HG02759 (cell line): ENCODE measurements around the gene SLCO1A2.
A peak's percentile ranks its signal among the peaks of the same experiment; 100 is the strongest.

ENCODE experiments used
- ATAC-seq: cut with Tn5 transposase; IDR thresholded peaks from one replicate; pipeline ENCODE4 v1.9.1; 2021; ENCODE audit warnings: mild to moderate bottlenecking, moderate library complexity; ENCODE audit not compliant: unreplicated experiment

Gene SLCO1A2

GRCh38 chr12:21330682-21331253, 3.9 kb downstream of the SLCO1A2 start:
- no peak for ATAC-seq

- no peak for ATAC-seq
These were observed 6.1 kb downstream of the SLCO1A2 start for GRCh38 chr12:21328578-21328977.

GRCh38 chr12:21324551-21324950, 10.2 kb downstream of the SLCO1A2 start:
- ATAC-seq: no peak

GRCh38 chr12:21323736-21324135, 11.0 kb downstream of the SLCO1A2 start:
- ATAC-seq: no peak

DNA sequence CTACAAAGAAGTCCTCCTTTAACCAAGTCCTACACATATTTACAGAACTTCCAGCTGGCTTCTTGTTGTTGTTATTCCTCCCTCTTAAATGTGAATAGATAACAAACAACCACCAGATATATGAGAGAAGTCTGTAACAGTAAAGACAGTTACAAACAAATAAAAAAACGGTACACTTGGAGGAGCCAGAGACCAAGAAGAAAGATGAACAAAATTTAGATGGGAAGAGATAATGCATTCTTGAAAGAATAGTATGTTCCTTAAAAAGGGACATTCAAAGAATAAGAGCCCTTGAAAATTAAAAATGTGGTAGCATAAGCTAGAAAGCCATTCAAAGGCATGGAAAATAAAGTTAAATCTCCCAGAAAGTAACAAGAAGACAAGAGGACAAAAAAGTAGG, 25.9 kb downstream of the SLCO1A2 start:
- ATAC-seq: no peak

- ATAC-seq: no peak
These were observed 29.1 kb downstream of the SLCO1A2 start for GRCh38 chr12:21305661-21306060.

- ATAC-seq: no peak
These were observed 34.1 kb downstream of the SLCO1A2 start for GRCh38 chr12:21300632-21301031.

DNA sequence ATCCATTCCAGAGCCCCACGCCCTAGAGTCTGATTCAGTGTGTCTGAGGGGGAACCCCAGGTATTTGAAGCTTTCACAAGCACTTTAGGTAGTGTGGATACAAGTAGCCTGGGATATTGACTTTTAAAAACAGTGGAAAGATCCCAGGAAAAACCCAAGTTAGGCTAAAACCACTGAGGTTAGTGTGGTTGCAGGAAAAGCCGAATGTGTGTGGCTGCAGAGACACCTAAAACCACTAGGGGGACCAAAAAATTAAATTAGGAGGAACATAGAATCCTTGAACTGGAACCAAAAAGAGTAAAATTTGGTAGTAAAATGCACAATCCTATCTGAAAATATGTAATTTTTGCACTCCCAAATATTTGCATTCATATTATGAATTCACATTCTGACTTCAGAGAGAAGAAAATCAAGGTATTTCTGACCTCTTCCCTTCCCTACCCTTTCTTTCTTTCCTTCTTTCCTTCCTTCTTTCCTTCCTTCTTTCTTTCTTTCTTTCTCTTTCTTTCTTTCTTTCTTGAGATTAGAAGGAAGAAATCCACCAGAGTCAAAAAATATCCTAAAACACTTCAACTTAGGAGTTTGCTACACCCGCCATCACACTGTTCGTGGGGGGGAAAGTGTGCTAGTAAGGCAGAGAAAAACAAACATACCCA, 37.8 kb downstream of the SLCO1A2 start:
- ATAC-seq: peak; percentile 67

- peak; percentile 31 for ATAC-seq
These were observed 38.4 kb downstream of the SLCO1A2 start for GRCh38 chr12:21296348-21296747.

GRCh38 chr12:21294176-21294575, 40.5 kb downstream of the SLCO1A2 start:
- no peak for ATAC-seq

- no peak for ATAC-seq
These were observed 42.6 kb downstream of the SLCO1A2 start for GRCh38 chr12:21292111-21292510.

- no peak for ATAC-seq
These were observed 45.0 kb downstream of the SLCO1A2 start for GRCh38 chr12:21289698-21290097.

- ATAC-seq: no peak
These were observed 57.9 kb downstream of the SLCO1A2 start for GRCh38 chr12:21276826-21277225.

GRCh38 chr12:21265932-21266331, 68.8 kb downstream of the SLCO1A2 start:
- no peak for ATAC-seq

- ATAC-seq: no peak
These were observed 70.5 kb downstream of the SLCO1A2 start for GRCh38 chr12:21264232-21264631.

DNA sequence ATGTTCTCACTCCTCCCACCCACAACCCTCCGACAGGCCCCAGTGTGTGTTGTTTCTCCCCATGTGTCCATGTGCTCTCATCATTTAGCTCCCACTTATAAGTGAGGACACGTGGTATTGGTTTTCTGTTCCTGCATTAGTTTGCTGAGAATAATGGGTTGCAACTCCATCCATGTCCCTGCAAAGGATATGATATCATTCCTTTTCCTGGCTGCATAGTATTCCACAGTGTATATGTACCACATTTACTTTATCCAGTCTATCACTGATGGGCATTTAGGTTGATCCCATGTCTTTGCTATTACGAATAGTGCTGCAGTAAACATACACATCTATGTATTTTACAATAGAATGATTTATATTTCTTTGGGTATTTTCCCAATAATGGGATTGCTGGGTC, 77.5 kb downstream of the SLCO1A2 start:
- ATAC-seq: no peak

DNA sequence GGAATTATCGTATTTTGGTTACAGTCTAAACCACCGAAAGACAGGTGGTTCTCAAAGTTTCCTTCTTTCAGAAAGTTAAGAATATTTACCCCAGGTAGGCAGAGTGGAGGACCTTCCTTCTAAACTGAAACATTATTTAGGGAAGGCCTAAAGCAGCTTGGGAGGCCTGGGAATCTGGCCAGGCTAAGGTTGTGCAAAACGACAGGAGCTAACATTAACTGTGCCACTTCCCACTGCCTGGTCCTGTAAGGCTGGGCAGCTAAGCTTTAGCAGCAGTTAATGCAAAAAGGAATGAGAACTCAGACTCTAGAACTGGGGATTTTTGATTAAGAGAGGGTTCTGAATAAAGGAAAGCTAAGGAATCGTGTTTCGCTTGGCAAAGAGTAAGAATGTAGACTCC, 82.6 kb downstream of the SLCO1A2 start:
- no peak for ATAC-seq

GRCh38 chr12:21248679-21249078, 86.0 kb downstream of the SLCO1A2 start:
- ATAC-seq: no peak

- no peak for ATAC-seq
These were observed 94.9 kb downstream of the SLCO1A2 start for GRCh38 chr12:21239866-21240265.

GRCh38 chr12:21234395-21234794, 100.3 kb downstream of the SLCO1A2 start:
- no peak for ATAC-seq

DNA sequence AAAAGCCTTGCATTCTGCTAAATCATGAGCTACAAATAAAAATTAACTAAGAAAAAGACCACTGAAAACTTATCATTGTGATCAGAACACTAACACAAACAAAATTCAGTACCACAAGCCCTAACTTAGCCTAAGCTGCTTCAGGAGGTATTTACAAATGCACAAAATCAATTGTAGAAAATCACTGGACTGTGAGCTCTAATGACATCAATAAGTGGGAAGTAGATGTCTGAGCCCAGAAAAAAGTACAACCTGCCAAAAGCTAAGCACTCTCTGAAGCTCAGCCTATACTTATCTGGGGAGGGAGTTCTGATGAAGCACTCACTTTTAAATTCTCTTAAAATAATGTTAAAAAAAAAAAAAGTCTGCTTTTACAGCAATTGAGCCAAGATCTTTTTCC, 110.8 kb downstream of the SLCO1A2 start:
- no peak for ATAC-seq

- no peak for ATAC-seq
These were observed 112.9 kb downstream of the SLCO1A2 start for GRCh38 chr12:21221778-21222177.

DNA sequence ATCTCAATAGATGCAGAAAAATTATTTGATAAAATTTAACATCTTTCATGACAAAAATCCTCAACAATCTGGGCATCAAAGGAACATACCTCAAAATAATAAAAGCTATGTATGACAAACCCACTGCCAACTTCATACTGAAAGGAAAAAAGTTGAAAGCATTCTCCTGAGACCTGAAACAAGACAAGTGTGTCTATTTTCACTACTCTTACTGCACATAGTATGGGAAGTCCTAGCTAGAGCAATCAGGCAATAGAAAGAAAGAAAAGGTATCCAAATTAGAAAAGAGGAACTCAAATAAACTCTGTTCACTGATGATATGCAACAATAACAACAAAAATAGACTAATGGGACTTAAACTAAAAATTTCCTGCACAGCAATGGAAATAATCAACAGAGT, 113.6 kb downstream of the SLCO1A2 start:
- ATAC-seq: no peak
